H9 (cell line): ENCODE measurements around the gene MTO1. TPM values are rescaled to one million over a fixed set of nuclear protein-coding genes. Genes with fewer than 3 reads are reported as not detected.

Experiments used
- DNase-seq: peaks from one replicate; pipeline ENCODE4 v3.0.0-alpha.2; 2017
- H2AFZ ChIP-seq: one replicate; pipeline ENCODE4 v1.6.1; 2013; ENCODE audit warnings: mild to moderate bottlenecking, low read length, control low read depth, moderate library complexity
- H2AK5ac ChIP-seq: 2 replicates; pipeline ENCODE4 v1.6.1; 2013; ENCODE audit warnings: low read length, control low read depth, mixed read lengths; ENCODE audit not compliant: insufficient read length
- H2BK120ac ChIP-seq: one replicate; pipeline ENCODE4 v1.6.1; 2013; ENCODE audit warnings: low read depth, mild to moderate bottlenecking, low read length, control low read depth, inconsistent platforms; ENCODE audit not compliant: poor library complexity, severe bottlenecking
- H2BK12ac ChIP-seq: 2 replicates; pipeline ENCODE4 v1.6.1; 2013; ENCODE audit warnings: low read length, control low read depth, mixed read lengths, low read depth; ENCODE audit not compliant: insufficient read length
- H2BK15ac ChIP-seq: 2 replicates; pipeline ENCODE4 v1.6.1; 2013; ENCODE audit warnings: low read depth, low read length, control low read depth
- H2BK20ac ChIP-seq: one replicate; pipeline ENCODE4 v1.6.1; 2013; ENCODE audit warnings: low read depth, mild to moderate bottlenecking, low read length, control low read depth, inconsistent platforms; ENCODE audit not compliant: poor library complexity, severe bottlenecking
- H2BK5ac ChIP-seq: 2 replicates; pipeline ENCODE4 v1.6.1; 2013; ENCODE audit warnings: low read length, control low read depth, mixed read lengths; ENCODE audit not compliant: insufficient read length
- H3K14ac ChIP-seq: 2 replicates; pipeline ENCODE4 v1.6.1; 2013; ENCODE audit warnings: low read length, control low read depth; ENCODE audit not compliant: insufficient read depth
- H3K18ac ChIP-seq: 2 replicates; pipeline ENCODE4 v1.6.1; 2013; ENCODE audit warnings: low read depth, mild to moderate bottlenecking, mixed read lengths, low read length, control low read depth; ENCODE audit not compliant: insufficient read length
- H3K23ac ChIP-seq: 2 replicates; pipeline ENCODE4 v1.6.1; 2013; ENCODE audit warnings: low read length, control low read depth, mixed read lengths, low read depth; ENCODE audit not compliant: insufficient read length
- H3K23me2 ChIP-seq: 2 replicates; pipeline ENCODE4 v1.6.1; 2013; ENCODE audit warnings: low read depth, mild to moderate bottlenecking, mixed read lengths, low read length, control low read depth; ENCODE audit not compliant: insufficient read length, poor library complexity, severe bottlenecking
- H3K27ac ChIP-seq: 2 replicates; pipeline ENCODE4 v1.5.1; 2013; ENCODE audit warnings: low read length, control low read depth, mixed read lengths, low read depth; ENCODE audit not compliant: insufficient read length
- H3K27me3 ChIP-seq: 2 replicates; pipeline ENCODE4 v1.6.1; 2013; ENCODE audit warnings: low read length, control low read depth, inconsistent platforms; ENCODE audit not compliant: insufficient read depth
- H3K4ac ChIP-seq: 2 replicates; pipeline ENCODE4 v1.6.1; 2013; ENCODE audit warnings: low read depth, mild to moderate bottlenecking, control low read depth, inconsistent platforms, low read length, moderate library complexity
- H3K4me1 ChIP-seq: 2 replicates; pipeline ENCODE4 v1.6.1; 2013; ENCODE audit warnings: low read length, control low read depth, inconsistent platforms; ENCODE audit not compliant: insufficient read depth
- H3K4me2 ChIP-seq: 2 replicates; pipeline ENCODE4 v1.6.1; 2013; ENCODE audit warnings: low read length, control low read depth, mixed read lengths; ENCODE audit not compliant: insufficient read length, insufficient read depth
- H3K56ac ChIP-seq: 2 replicates; pipeline ENCODE4 v1.6.1; 2013; ENCODE audit warnings: low read depth, mild to moderate bottlenecking, mixed read lengths, low read length, control low read depth; ENCODE audit not compliant: insufficient read length
- H3K79me1 ChIP-seq: 2 replicates; pipeline ENCODE4 v1.6.1; 2013; ENCODE audit warnings: low read depth, mild to moderate bottlenecking, moderate library complexity, low read length, control low read depth, inconsistent platforms; ENCODE audit not compliant: insufficient read depth, poor library complexity, severe bottlenecking
- H3K79me2 ChIP-seq: 2 replicates; pipeline ENCODE4 v1.6.1; 2013; ENCODE audit warnings: low read length, control low read depth, inconsistent platforms; ENCODE audit not compliant: insufficient read depth
- H3K9ac ChIP-seq: 2 replicates; pipeline ENCODE4 v1.6.1; 2013; ENCODE audit warnings: low read length, control low read depth, mixed read lengths; ENCODE audit not compliant: insufficient read length; ENCODE audit errors: extremely low read depth
- H3K9me3 ChIP-seq: one replicate; pipeline ENCODE4 v1.6.1; 2013; ENCODE audit warnings: low read depth, low read length, inconsistent platforms; ENCODE audit not compliant: control insufficient read depth
- H3T11ph ChIP-seq: one replicate; pipeline ENCODE4 v1.6.1; 2013; ENCODE audit warnings: mild to moderate bottlenecking, low read length, control low read depth, inconsistent platforms
- H4K20me1 ChIP-seq: one replicate; pipeline ENCODE4 v1.6.1; 2013; ENCODE audit not compliant: control insufficient read depth, insufficient read length, insufficient read depth
- H4K5ac ChIP-seq: 2 replicates; pipeline ENCODE4 v1.6.1; 2013; ENCODE audit warnings: low read depth, mild to moderate bottlenecking, mixed read lengths, low read length, control low read depth; ENCODE audit not compliant: insufficient read length
- H4K8ac ChIP-seq: replicated peaks from 2 replicates; pipeline ENCODE4 v1.6.1; 2013; ENCODE audit warnings: low read length, control low read depth, mixed read lengths, low read depth; ENCODE audit not compliant: insufficient read length
- H4K91ac ChIP-seq: 2 replicates; pipeline ENCODE4 v1.6.1; 2013; ENCODE audit warnings: low read depth, mild to moderate bottlenecking, moderate library complexity, mixed read lengths, low read length, control low read depth; ENCODE audit not compliant: insufficient read length
- H3K27ac Mint-ChIP-seq, 3 experiments: 2 replicates in 2 of 3; 3 replicates in 1 of 3; pipeline ENCODE4 v1.8.0; 2020 to 2021; ENCODE audit warnings: mixed read lengths in 3 of 3, mild to moderate bottlenecking in 1 of 3, moderate library complexity in 1 of 3
- H3K27me3 Mint-ChIP-seq: 2 replicates; pipeline ENCODE4 v1.8.0; 2021; ENCODE audit warnings: low read depth, mild to moderate bottlenecking, moderate library complexity, mixed read lengths
- H3K36me3 Mint-ChIP-seq, 3 experiments: 2 replicates in 2 of 3; 3 replicates in 1 of 3; pipeline ENCODE4 v1.8.0; 2020 to 2021; ENCODE audit warnings: low read depth in 3 of 3, mixed read lengths in 3 of 3; ENCODE audit not compliant: insufficient read depth in 1 of 3
- H3K4me1 Mint-ChIP-seq, 2 experiments: 2 replicates each; pipeline ENCODE4 v1.8.0; 2020; ENCODE audit warnings: mixed read lengths in 2 of 2
- H3K4me3 Mint-ChIP-seq, 2 experiments: 2 replicates in 1 of 2; 3 replicates in 1 of 2; pipeline ENCODE4 v1.8.0; 2020 to 2021; ENCODE audit warnings: mild to moderate bottlenecking in 2 of 2, mixed read lengths in 2 of 2, moderate library complexity in 1 of 2
- H3K9me3 Mint-ChIP-seq, 2 experiments: 2 replicates in 1 of 2; 3 replicates in 1 of 2; pipeline ENCODE4 v1.8.0; 2020; ENCODE audit warnings: mild to moderate bottlenecking in 2 of 2, mixed read lengths in 2 of 2, moderate library complexity in 1 of 2
- WGBS: extraction: QIAGEN DNeasy Blood & Tissue Kit; methylation state at CpG from one replicate; pipeline ENCODE4 v1.1.7; 2013; ENCODE audit warnings: missing lambda C conversion rate, low lambda C conversion rate, mixed read lengths; ENCODE audit not compliant: insufficient read length; ENCODE audit errors: extremely low coverage; 5-methylcytosine and 5-hydroxymethylcytosine counted together
- total RNA-seq: library from RNA; stranded (reverse); gene quantifications from 2 replicates; pipeline ENCODE4 v1.2.1, GENCODE V29; 2021
- TF ChIP-seq, protein P1 (sequence below): fragments of 200-600 bp; sonication (generic); conservative IDR thresholded peaks from 3 replicates; pipeline ENCODE4 v1.8.0; 2021; ENCODE audit warnings: antibody characterized with exemption, mild to moderate bottlenecking

Gene MTO1
- total RNA-seq, 1 experiment from 2014 or later = 27.8 TPM

DNA sequence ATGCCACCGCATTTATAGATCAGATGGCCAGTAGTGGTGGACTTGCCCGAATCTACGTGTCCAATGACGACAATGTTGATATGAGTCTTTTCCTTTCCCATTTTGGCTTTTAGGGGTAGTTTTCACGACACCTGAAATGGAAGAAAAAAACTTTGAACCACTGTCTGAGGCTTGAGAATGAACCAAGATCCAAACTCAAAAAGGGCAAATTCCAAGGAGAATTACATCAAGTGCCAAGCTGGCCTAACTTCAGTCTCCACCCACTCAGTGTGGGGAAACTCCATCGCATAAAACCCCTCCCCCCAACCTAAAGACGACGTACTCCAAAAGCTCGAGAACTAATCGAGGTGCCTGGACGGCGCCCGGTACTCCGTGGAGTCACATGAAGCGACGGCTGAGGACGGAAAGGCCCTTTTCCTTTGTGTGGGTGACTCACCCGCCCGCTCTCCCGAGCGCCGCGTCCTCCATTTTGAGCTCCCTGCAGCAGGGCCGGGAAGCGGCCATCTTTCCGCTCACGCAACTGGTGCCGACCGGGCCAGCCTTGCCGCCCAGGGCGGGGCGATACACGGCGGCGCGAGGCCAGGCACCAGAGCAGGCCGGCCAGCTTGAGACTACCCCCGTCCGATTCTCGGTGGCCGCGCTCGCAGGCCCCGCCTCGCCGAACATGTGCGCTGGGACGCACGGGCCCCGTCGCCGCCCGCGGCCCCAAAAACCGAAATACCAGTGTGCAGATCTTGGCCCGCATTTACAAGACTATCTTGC is 58.6 kb downstream of the MTO1 start:
- Histone ChIP-seq H3K14ac (peak overlapping the region; percentile 100), H3T11ph (no peak overlapping the region), H3K9ac (peak overlapping the region; percentile 100), H3K56ac (peak overlapping the region; percentile 96), H3K79me1 (no peaks in the 10 kb centered on the region), H4K8ac (peak overlapping the region; percentile 94), H3K18ac (peak overlapping the region; percentile 99), H3K4ac (peak overlapping the region; percentile 65; the same call in 1 of the 2 replicates), H3K23me2 (peaks cover 3% of the 10 kb centered on the region), H2BK12ac (no peak overlapping the region), H3K4me1 (no peaks in the 10 kb centered on the region), H2BK120ac (peak overlapping the region; percentile 40), H2AFZ (no peak overlapping the region), H2BK15ac (no peak overlapping the region), H4K20me1 (no peaks in the 10 kb centered on the region), H2BK5ac (peak overlapping the region; percentile 91), H3K27me3 (no peaks in the 10 kb centered on the region), H2BK20ac (no peak overlapping the region), H2AK5ac (peak overlapping the region; percentile 43), H3K23ac (peak overlapping the region; percentile 55), H4K91ac (peak overlapping the region; percentile 48), H3K27ac (peak overlapping the region; percentile 92), H4K5ac (peak overlapping the region; percentile 95), H3K79me2 (peaks cover 10% of the 10 kb centered on the region; the same call in 1 of the 2 replicates), H3K9me3 (no peaks in the 10 kb centered on the region), H3K4me2 (peak overlapping the region; percentile 73)
- H3K4me1 Mint-ChIP-seq = peaks cover 25 to 42% of the 10 kb centered on the region in 2 experiments
- peak; percentile 35 for DNase-seq
- WGBS = no CpG with 5 or more reads among the region's 56 CpGs
- peaks cover 47 to 59% (median 57%) of the 10 kb centered on the region in 3 experiments for H3K36me3 Mint-ChIP-seq
- TF ChIP-seq, protein P1, sequence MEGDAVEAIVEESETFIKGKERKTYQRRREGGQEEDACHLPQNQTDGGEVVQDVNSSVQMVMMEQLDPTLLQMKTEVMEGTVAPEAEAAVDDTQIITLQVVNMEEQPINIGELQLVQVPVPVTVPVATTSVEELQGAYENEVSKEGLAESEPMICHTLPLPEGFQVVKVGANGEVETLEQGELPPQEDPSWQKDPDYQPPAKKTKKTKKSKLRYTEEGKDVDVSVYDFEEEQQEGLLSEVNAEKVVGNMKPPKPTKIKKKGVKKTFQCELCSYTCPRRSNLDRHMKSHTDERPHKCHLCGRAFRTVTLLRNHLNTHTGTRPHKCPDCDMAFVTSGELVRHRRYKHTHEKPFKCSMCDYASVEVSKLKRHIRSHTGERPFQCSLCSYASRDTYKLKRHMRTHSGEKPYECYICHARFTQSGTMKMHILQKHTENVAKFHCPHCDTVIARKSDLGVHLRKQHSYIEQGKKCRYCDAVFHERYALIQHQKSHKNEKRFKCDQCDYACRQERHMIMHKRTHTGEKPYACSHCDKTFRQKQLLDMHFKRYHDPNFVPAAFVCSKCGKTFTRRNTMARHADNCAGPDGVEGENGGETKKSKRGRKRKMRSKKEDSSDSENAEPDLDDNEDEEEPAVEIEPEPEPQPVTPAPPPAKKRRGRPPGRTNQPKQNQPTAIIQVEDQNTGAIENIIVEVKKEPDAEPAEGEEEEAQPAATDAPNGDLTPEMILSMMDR = no peak
- H3K27ac Mint-ChIP-seq = peak overlapping the region; percentile 98 to 100 (median 100)
- H3K4me3 Mint-ChIP-seq = peak overlapping the region; percentile 93 to 96
- H3K27me3 Mint-ChIP-seq = peaks cover 13% of the 10 kb centered on the region
- peaks cover 14 to 16% of the 10 kb centered on the region in 2 experiments for H3K9me3 Mint-ChIP-seq
